Suppressor macrophage (primary cell): ENCODE results near the gene PRSS23.
"Not testable (repeated sequence)": the region's sequence is repeated elsewhere in the genome, so short reads cannot be mapped to it uniquely, and the experiment has no call there.

Experiments used
- DNase-seq, 4 experiments: peaks; one replicate each; pipeline ENCODE4 v3.0.0-alpha.2; 2020 to 2022

Gene PRSS23

GRCh38 chr11:86815726-86816125, 15.4 kb downstream of the PRSS23 start:
- no peak for DNase-seq

- DNase-seq: no peak
These were observed 15.9 kb downstream of the PRSS23 start for GRCh38 chr11:86816251-86816726.

- DNase-seq: peak; percentile 48 to 84 (median 67)
These were observed 18.3 kb downstream of the PRSS23 start for GRCh38 chr11:86818462-86819192.

- DNase-seq: not testable (repeated sequence)
These were observed 23.8 kb downstream of the PRSS23 start for GRCh38 chr11:86824139-86824538.

- DNase-seq: not testable (repeated sequence)
These were observed 34.0 kb downstream of the PRSS23 start for GRCh38 chr11:86834376-86834775.

GRCh38 chr11:86844762-86845508, 44.6 kb downstream of the PRSS23 start:
- not testable (repeated sequence) for DNase-seq

- no peak for DNase-seq
These were observed 47.8 kb downstream of the PRSS23 start for GRCh38 chr11:86848132-86848531.

GRCh38 chr11:86849679-86850078, 49.3 kb downstream of the PRSS23 start:
- no peak for DNase-seq
